ENCODE data around the gene PRH2. TPM values are rescaled to one million over a fixed set of nuclear protein-coding genes. Genes with fewer than 3 reads are reported as not detected.

Gene PRH2
- total and polyA plus RNA-seq, 2 of the 8 experiments (the other 6 are each of a cell fraction or from before 2014, with no cell fraction given): not detected

DNA sequence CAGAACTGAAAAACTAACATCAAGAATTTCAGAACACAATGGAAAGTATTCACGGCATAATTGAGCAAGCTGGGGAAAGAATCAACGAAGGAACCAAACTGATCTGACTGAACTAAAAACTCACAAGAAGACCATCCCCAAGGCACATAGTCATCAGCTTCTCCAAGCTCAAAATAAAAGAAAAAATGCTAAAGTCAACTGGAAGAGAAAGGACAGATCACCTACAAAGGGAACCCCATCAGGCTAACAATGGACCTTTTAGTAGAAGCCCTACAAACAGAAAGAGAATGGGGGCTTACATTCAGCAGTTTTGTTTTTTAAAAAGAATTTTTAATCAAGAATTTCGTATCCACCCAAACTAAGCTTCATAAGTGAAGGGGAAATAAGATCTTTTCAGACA lies 45.9 kb downstream of the PRH2 start (continued):
- TF ChIP-seq, protein P1, sequence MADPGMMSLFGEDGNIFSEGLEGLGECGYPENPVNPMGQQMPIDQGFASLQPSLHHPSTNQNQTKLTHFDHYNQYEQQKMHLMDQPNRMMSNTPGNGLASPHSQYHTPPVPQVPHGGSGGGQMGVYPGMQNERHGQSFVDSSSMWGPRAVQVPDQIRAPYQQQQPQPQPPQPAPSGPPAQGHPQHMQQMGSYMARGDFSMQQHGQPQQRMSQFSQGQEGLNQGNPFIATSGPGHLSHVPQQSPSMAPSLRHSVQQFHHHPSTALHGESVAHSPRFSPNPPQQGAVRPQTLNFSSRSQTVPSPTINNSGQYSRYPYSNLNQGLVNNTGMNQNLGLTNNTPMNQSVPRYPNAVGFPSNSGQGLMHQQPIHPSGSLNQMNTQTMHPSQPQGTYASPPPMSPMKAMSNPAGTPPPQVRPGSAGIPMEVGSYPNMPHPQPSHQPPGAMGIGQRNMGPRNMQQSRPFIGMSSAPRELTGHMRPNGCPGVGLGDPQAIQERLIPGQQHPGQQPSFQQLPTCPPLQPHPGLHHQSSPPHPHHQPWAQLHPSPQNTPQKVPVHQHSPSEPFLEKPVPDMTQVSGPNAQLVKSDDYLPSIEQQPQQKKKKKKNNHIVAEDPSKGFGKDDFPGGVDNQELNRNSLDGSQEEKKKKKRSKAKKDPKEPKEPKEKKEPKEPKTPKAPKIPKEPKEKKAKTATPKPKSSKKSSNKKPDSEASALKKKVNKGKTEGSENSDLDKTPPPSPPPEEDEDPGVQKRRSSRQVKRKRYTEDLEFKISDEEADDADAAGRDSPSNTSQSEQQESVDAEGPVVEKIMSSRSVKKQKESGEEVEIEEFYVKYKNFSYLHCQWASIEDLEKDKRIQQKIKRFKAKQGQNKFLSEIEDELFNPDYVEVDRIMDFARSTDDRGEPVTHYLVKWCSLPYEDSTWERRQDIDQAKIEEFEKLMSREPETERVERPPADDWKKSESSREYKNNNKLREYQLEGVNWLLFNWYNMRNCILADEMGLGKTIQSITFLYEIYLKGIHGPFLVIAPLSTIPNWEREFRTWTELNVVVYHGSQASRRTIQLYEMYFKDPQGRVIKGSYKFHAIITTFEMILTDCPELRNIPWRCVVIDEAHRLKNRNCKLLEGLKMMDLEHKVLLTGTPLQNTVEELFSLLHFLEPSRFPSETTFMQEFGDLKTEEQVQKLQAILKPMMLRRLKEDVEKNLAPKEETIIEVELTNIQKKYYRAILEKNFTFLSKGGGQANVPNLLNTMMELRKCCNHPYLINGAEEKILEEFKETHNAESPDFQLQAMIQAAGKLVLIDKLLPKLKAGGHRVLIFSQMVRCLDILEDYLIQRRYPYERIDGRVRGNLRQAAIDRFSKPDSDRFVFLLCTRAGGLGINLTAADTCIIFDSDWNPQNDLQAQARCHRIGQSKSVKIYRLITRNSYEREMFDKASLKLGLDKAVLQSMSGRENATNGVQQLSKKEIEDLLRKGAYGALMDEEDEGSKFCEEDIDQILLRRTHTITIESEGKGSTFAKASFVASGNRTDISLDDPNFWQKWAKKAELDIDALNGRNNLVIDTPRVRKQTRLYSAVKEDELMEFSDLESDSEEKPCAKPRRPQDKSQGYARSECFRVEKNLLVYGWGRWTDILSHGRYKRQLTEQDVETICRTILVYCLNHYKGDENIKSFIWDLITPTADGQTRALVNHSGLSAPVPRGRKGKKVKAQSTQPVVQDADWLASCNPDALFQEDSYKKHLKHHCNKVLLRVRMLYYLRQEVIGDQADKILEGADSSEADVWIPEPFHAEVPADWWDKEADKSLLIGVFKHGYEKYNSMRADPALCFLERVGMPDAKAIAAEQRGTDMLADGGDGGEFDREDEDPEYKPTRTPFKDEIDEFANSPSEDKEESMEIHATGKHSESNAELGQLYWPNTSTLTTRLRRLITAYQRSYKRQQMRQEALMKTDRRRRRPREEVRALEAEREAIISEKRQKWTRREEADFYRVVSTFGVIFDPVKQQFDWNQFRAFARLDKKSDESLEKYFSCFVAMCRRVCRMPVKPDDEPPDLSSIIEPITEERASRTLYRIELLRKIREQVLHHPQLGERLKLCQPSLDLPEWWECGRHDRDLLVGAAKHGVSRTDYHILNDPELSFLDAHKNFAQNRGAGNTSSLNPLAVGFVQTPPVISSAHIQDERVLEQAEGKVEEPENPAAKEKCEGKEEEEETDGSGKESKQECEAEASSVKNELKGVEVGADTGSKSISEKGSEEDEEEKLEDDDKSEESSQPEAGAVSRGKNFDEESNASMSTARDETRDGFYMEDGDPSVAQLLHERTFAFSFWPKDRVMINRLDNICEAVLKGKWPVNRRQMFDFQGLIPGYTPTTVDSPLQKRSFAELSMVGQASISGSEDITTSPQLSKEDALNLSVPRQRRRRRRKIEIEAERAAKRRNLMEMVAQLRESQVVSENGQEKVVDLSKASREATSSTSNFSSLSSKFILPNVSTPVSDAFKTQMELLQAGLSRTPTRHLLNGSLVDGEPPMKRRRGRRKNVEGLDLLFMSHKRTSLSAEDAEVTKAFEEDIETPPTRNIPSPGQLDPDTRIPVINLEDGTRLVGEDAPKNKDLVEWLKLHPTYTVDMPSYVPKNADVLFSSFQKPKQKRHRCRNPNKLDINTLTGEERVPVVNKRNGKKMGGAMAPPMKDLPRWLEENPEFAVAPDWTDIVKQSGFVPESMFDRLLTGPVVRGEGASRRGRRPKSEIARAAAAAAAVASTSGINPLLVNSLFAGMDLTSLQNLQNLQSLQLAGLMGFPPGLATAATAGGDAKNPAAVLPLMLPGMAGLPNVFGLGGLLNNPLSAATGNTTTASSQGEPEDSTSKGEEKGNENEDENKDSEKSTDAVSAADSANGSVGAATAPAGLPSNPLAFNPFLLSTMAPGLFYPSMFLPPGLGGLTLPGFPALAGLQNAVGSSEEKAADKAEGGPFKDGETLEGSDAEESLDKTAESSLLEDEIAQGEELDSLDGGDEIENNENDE (IDR thresholded peaks at IDR 0.05; ENCODE audit: insufficient replicate concordance, low read length): no peak
- TF ChIP-seq SIN3A (conservative IDR thresholded peaks at IDR 0.05 in 1 of 2, IDR thresholded peaks at IDR 0.05 in 1 of 2; ENCODE audit: low read depth in 1 of 2, low read length in 2 of 2): no peak
- no peak for TF ChIP-seq RXRA (IDR thresholded peaks at IDR 0.05; ENCODE audit: insufficient read depth, low read depth, low read length)
- TF ChIP-seq FOSL1 (IDR thresholded peaks at IDR 0.05; ENCODE audit: insufficient read depth, low read depth, low read length): no peak
- no peak for TF ChIP-seq EZH2 (IDR thresholded peaks at IDR 0.05; ENCODE audit: low read depth, low read length, severe bottlenecking)
- TF ChIP-seq HDAC2 (IDR thresholded peaks at IDR 0.05; ENCODE audit: borderline replicate concordance in 1 of 2, low read depth in 2 of 2, low read length in 2 of 2): no peak
- no peak for TF ChIP-seq KDM1A (IDR thresholded peaks at IDR 0.05; ENCODE audit: borderline replicate concordance, low read length)
- no peak for TF ChIP-seq SRF (IDR thresholded peaks at IDR 0.05; ENCODE audit: low read depth, low read length)
- TF ChIP-seq EGR1 (IDR thresholded peaks at IDR 0.05; ENCODE audit: borderline replicate concordance, low read depth, low read length): no peak
- TF ChIP-seq TAF1 (IDR thresholded peaks at IDR 0.05; ENCODE audit: low read depth, low read length): no peak
